ENCODE results near the gene NOSIP.

NOSIP gene

DNA sequence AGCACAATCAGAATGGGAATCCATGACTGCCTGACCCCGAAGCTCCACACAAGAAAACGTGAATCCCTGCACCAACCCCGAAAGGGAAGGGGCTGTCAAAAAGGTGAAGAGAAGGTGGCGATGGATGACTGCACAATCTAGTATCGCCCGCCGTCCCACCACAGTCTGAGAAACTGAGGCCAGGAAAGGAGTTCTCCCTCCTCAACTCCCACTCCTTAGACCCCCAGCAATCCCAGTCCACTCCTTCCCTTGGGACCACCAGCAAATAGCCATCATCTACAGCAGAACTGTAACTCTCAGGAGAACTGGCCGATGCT is 451 bp downstream of the NOSIP start:
- TF ChIP-seq, protein P1, sequence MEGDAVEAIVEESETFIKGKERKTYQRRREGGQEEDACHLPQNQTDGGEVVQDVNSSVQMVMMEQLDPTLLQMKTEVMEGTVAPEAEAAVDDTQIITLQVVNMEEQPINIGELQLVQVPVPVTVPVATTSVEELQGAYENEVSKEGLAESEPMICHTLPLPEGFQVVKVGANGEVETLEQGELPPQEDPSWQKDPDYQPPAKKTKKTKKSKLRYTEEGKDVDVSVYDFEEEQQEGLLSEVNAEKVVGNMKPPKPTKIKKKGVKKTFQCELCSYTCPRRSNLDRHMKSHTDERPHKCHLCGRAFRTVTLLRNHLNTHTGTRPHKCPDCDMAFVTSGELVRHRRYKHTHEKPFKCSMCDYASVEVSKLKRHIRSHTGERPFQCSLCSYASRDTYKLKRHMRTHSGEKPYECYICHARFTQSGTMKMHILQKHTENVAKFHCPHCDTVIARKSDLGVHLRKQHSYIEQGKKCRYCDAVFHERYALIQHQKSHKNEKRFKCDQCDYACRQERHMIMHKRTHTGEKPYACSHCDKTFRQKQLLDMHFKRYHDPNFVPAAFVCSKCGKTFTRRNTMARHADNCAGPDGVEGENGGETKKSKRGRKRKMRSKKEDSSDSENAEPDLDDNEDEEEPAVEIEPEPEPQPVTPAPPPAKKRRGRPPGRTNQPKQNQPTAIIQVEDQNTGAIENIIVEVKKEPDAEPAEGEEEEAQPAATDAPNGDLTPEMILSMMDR (conservative IDR thresholded peaks at IDR 0.05): no peak
- peak overlapping the region; percentile 79 for H3K27ac ChIP-seq

DNA sequence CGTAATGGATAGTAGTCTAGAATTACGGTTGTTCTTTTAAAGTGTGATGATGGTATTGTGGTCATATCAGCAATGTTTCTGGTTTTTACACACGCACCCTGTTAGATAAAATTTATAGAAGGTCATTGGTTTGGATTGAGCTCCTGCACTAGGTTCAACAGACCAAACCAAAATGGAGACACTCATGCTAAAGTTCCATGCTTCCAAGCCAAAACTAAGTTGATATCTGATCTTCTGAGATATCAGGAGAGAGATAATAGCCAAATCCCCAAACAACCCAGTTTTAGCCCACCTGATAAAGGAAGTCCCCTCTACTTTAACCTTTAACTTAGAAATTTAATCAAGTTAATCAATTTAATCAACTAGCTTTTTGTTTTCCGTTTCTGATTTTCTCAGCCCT is 1.2 kb downstream of the NOSIP start:
- H3K27ac ChIP-seq: peak overlapping the region; percentile 79; the same call in 1 of the 2 replicates
- TF ChIP-seq, protein P1 (conservative IDR thresholded peaks at IDR 0.05): no peak

- TF ChIP-seq, protein P1 (conservative IDR thresholded peaks at IDR 0.05): no peak
- no peak overlapping the region for H3K27ac ChIP-seq
Observed at GRCh38 chr19:49574206-49574755, 6.1 kb downstream of the NOSIP start.

DNA sequence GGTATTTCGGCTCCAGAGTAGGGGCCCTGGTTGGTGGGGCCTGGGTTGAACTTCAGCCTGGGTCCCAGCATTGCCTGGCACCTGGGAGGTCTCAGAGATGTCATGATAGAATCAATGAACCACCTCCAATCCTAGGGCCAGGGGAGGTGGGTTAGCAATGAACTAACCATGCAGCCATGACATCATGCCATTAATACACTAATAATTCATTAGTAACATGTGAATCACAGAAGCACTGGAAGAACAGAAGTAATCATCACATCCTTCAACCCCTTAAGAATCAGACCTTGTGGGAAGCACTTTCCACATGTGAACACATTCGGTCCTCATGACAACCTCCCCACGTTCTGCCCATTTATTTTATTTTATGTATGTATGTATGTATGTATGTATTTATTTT is 6.9 kb downstream of the NOSIP start:
- TF ChIP-seq, protein P1 (conservative IDR thresholded peaks at IDR 0.05): no peak
- H3K27ac ChIP-seq: no peak overlapping the region

DNA sequence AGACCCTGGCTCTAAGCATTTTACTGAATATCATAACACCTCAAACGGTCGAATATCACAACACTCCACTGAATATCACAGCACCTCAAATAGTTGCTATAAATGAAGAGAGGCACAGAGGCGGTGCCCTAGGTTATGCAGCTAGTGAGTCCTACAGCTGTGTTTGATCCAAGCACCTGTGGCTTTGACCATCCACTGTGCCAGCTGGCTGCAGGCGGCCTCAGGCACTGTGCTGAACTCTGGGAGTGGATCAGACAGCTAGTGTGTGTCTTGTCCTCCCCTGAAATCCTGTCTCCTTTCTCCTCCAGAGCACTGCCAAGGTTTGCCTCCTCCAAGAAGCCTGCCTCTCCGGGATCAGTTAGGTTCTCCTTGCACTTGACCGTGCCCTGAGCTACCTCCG is 7.3 kb downstream of the NOSIP start:
- TF ChIP-seq, protein P1 (conservative IDR thresholded peaks at IDR 0.05): no peak

GRCh38 chr19:49570997-49571676 is 9.2 kb downstream of the NOSIP start:
- H3K27ac ChIP-seq: peak overlapping the region; percentile 47
- TF ChIP-seq, protein P1 (conservative IDR thresholded peaks at IDR 0.05): peak; percentile 54

More for the DNA sequence above, 7.3 kb downstream of the NOSIP start:
- H3K27ac ChIP-seq: no peak overlapping the region

GRCh38 chr19:49570138-49570856 is 10.1 kb downstream of the NOSIP start:
- TF ChIP-seq, protein P1 (conservative IDR thresholded peaks at IDR 0.05): peak; percentile 99
- H3K27ac ChIP-seq: no peak overlapping the region

Measured in VCaP (cell line).